GM12874 (cell line): Measurements from ENCODE around the gene CABLES2.

ENCODE experiments used
- CTCF ChIP-seq: IDR thresholded peaks from 2 replicates; pipeline ENCODE4 v1.5.1; 2011; ENCODE audit warnings: low read depth, mild to moderate bottlenecking, control low read depth, low read length, moderate library complexity; ENCODE audit not compliant: insufficient read depth

Gene CABLES2

GRCh38 chr20:62405108-62405980 lies 1.7 kb downstream of the CABLES2 start:
- TF ChIP-seq CTCF: no peak

GRCh38 chr20:62404761-62405107 lies 2.4 kb downstream of the CABLES2 start:
- TF ChIP-seq CTCF: no peak

GRCh38 chr20:62404112-62404665 lies 2.9 kb downstream of the CABLES2 start:
- no peak for TF ChIP-seq CTCF

GRCh38 chr20:62403331-62403730 lies 3.8 kb downstream of the CABLES2 start:
- no peak for TF ChIP-seq CTCF

GRCh38 chr20:62402456-62403150 lies 4.5 kb downstream of the CABLES2 start:
- no peak for TF ChIP-seq CTCF

- TF ChIP-seq CTCF: no peak
Observed at GRCh38 chr20:62401331-62401779, 5.7 kb downstream of the CABLES2 start.

GRCh38 chr20:62400541-62400940 lies 6.5 kb downstream of the CABLES2 start:
- TF ChIP-seq CTCF: no peak
